Urothelium cell line (cell line): ENCODE data around the gene TMEM196.

ENCODE experiments used
- DNase-seq: peaks from one replicate; pipeline ENCODE4 v3.0.0; 2011; ENCODE audit warnings: low spot score, mixed read lengths
- FAIRE-seq: peaks from 2 replicates; lab custom pipeline; 2011; peaks lifted over from hg19 to GRCh38; lab: Jason Lieb, UNC

TMEM196 gene

GRCh38 chr7:19772841-19773760, at the start of gene TMEM196:
TMEM196 (minus strand) TSS chr7:19773617; CDS start chr7:19772696, 921 bp downstream.
- FAIRE-seq = no peak
- DNase-seq = peak; percentile 55

DNA sequence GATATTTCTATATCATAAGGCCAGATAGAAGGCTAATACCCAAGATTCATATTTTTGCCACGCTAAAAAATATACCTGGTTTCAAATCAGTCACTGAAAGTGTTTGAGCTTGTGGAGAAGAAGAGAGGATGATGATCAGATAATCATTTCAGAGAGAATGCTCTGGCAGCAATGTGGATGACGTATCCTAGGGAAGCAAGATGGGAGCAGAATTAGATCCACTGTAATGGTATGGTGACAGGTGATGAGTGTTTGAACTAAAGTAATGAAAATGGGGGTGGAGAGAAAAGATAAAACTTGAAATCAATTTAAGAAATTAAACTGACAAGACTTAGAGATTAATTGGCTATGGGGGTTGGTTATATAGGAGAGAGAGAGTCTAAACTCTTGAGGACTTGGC, 42.7 kb upstream of the TMEM196 start:
- FAIRE-seq (no peak), DNase-seq (no peak)

DNA sequence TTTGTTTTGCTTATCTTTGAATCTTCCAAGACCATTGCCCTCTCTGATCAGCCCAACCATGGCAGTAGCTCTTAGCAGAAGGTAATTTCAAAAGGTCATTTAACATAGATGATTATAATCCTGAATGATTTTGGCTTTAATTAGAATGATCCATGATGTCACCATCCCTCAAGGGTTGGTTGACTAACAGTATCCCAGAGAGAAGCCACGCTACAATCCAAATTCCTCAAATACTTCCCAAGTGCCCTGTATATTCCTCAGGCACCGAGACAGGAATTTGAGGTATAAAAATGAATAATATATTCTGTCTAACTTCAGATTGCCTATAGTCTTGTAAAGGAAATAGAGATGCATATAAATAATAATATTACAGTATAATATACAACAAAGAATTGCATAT, 42.1 kb upstream of the TMEM196 start:
- DNase-seq (no peak), FAIRE-seq (no peak)

- FAIRE-seq = no peak
- no peak for DNase-seq
Observed at GRCh38 chr7:19814776-19815175, 41.4 kb upstream of the TMEM196 start.

DNA sequence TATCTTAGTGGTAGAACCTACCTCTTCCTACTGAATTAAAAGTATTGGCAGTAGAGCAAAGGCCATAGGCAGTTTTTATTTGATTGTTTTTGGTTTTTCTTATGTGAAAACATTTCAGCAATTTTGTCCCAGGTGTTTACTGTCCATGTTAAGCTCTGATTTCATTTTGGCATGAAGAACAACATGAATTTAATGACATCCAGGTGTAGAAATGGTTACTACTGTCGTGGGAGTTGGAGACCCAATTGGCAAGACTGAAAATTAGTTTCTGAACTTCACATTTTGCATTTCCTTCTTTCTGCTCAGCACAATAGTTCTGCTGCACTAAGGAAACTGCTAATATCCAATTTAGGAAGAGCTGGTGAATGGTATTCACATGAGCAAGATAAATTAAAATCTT, 38.0 kb upstream of the TMEM196 start:
- no peak for FAIRE-seq
- DNase-seq = no peak

- no peak for FAIRE-seq
- no peak for DNase-seq
Observed at GRCh38 chr7:19798986-19799385, 25.6 kb upstream of the TMEM196 start.

DNA sequence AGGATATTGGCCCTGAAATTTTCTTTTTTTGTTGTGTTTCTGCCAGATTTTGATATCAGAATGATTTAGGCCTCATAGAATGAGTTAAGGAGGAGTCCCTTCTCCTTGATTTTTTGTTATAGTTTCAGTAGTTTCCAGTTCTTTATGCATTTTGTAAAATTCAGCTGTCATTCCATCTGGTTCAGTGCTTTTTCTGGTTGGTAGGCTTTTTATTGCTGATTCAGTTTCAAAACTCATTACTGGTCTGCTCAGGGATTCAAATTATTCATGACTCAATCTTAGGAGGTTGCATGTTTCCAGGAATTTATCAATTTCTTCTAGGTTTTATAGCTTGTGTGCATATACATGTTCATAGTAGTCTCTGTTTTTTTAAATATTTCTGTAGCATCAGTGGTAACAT, 10.1 kb upstream of the TMEM196 start:
- no peak for FAIRE-seq

DNA sequence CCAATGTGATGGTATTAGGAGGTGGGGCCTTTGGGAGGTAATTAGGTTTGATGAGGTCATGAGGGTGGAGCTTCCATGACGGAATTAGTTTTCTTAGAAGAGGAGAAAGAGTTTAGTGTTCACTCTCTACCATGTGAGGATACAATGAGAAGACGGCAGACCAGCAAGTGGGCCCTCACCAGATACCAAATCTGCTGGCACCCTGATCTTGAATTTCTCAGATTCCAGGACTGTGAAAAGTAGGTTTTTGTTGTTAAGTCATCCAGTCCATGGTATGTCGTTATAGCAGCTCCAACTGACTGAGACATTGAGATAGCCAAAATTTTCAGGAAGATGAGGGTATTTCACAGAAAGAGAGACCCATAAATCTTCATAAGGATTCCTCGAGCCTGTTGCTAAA, 3.6 kb upstream of the TMEM196 start:
- DNase-seq = no peak
- no peak for FAIRE-seq

More for the DNA sequence above, 10.1 kb upstream of the TMEM196 start:
- DNase-seq = no peak

GRCh38 chr7:19775578-19775977, 2.2 kb upstream of the TMEM196 start:
- DNase-seq = no peak
- FAIRE-seq = no peak

DNA sequence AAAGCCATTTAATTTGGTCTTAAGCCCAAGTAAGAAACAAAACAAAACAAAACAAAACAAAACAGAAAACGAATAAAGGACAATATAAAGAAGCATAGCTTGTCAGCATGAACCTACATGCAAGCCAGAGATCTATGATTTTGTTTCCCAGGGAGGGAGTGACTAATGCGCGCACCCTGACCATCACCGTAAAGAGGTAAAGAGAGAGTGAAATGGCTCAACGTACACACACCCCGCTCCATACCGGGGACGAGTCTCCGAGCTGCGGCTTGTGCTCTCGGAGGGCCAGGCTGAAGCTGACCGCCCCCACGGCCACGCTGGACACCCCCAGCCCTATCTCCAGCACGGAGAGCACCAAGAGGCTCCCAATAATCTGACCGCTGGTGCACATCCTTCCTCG, 1.1 kb downstream of the TMEM196 start:
- FAIRE-seq (no peak), DNase-seq (no peak)

DNA sequence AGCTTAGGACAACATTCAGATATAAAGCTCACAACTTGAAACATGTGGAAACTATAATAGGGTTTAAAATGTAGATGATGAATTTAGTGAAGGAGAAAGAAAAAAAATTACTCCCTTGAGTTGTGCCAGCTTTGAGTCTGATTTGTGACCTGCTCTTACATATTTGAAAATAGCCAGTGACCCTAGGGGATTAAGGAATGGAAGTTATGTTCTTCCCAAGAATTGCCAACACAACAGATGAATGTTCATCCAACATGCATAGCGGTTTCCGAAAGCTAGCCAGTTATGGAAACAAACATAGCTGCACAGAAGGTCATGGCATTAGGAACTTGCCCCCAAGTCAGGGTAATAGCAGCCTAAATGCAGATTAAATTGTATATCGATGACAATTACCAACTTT, 10.8 kb downstream of the TMEM196 start:
- no peak for FAIRE-seq
- DNase-seq = no peak

DNA sequence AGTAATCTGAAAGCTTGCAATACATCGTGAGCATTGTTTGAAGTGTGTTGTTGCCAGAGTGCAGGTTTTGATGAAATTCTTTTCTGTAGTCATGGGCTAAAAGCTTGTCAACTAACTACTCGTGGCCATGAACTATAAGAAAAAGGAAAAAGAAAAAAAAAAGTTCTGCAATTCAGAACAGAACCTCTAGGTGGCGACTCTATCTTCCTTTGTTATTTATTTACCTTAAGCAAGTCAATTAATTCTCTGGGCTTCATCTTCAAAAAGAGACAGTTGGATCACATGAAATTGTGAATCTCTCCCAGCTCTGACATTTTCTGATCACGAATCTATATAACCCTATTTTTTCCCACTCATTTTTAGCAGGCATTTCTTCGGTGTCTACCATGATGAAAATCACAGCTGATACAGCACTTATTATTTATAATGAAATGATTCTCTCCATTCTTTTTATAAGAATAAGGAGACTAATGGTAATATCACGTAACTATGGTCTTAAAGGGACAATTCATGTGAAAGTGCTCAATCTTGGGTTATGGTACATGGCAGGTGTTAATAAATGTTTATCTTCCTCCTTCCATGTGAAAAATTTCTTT, 18.8 kb downstream of the TMEM196 start:
- FAIRE-seq (no peak), DNase-seq (no peak)

DNA sequence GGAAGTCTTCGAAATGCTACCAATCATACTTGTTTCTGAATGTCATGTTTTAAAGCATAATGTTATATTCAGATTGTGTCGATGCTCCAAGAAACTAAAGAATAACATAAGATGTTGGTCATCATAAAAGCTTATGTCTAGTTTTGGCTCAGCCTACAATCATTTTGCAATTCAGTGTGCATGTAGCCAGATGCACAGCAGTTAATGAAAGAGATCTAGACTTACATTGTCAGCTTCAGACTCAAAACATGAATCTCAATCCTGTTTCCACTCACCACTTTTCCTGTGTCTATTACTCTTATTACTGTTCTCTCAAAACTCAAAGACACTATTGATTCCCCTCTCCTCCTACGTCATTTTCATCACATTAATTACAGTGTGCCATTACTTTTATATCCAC, 21.4 kb downstream of the TMEM196 start:
- DNase-seq (no peak), FAIRE-seq (no peak)

GRCh38 chr7:19749658-19750057, 23.8 kb downstream of the TMEM196 start:
- DNase-seq = no peak
- no peak for FAIRE-seq

DNA sequence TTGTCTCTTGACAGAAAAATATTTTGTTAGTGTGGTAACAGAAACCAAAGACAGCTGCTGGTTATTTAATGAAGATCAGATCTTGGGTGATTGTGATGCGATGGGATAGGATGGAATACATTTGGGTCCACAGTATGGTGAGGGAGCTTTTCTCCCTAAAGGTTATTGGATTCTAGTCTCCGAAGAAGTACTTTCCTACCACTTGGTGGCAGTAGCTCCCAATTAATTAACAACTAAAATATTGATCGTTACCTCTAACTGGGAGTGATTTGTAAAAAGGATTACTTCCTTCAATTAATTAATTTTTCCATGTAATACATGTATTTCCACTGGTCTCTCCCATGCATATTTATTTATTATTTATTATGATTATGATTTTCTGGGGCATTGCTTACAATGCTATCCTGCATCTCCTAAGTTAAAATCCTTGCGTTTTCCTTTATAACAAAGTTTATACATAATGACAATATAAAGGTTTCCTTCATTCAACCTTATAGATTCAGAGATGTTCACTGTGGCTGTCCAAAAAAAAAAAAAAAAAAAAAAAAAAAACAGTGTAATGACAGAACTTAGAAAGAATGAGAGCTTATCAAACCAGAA, 25.6 kb downstream of the TMEM196 start:
- no peak for FAIRE-seq
- peak; percentile 40 for DNase-seq

DNA sequence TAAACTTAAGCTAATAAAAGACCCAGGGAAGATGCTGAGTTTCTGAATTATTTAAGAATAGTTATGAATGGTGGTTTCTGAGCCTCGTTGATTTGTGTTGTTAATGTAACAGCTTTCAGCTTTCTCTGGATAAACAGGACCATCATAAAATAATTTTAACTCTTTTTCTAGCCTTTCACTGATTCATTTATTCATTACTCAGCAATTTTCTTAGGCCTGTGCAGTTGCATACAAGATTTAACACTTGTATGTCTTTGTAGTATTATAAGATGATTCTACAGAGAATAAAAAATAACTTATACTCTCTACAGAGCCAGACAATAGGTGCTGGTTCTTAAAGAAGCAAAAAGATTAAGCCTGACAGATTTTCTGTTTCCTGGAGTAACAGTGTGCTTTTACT, 29.3 kb downstream of the TMEM196 start:
- DNase-seq = no peak
- no peak for FAIRE-seq

DNA sequence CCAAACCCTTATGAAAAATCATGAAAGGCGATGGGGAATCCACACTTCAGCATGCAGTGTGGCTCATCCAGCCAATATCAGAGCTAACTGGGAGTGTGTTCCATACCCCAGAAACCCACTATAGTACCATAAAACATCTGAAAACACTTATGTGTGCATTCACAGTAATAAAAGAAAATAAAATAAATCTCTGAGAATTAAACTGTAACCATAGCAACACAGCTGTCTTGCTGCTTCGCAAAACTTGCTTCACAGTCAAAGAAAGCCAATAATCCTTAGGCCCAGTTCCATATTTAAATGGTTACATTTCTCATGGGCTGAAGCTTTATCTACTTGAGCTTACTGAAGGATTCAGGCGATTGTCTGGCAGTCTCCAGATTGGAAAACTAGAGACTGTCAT, 44.7 kb downstream of the TMEM196 start:
- DNase-seq (no peak), FAIRE-seq (no peak)

DNA sequence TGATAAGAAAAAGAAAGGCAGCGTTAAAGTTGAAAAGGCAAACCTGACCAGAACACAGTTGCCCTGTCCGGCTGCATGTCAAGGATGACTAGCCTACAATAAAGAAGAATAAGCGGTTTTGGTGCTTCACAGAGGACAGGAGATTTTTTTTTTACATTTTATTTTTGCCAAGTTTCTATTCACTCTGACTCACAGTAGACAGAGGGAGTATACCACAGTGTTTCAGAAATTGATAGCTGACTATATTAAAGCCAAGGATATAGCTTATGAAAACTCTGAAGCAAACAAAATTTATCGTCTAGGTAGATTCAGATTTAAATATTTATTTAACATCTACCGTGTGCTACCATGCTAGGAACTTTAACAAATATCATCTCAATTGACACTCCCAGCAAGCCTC, 47.6 kb downstream of the TMEM196 start:
- DNase-seq (no peak), FAIRE-seq (no peak)

DNA sequence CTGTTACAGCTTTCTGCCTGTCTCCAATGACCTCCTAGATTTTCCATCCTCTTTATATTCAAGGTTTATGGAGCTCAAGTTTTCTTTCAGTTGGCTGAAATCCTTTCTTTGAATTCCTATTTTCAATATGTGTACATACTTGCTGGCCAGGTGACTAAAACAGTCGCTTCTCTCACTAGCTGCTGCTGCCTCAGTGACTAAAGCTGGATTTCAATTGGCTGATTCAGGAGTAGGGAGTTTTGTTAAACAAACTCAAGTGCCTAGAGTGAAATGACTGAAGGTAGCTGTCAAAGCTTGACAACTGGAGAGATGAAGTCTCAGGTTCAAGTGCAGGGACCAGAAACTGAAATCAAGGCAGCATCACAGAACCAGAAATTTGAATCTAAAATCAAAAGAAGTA, 57.9 kb downstream of the TMEM196 start:
- no peak for FAIRE-seq
- no peak for DNase-seq

- DNase-seq = peak; percentile 17
- no peak for FAIRE-seq
Observed at GRCh38 chr7:19713676-19714075, 59.7 kb downstream of the TMEM196 start.

DNA sequence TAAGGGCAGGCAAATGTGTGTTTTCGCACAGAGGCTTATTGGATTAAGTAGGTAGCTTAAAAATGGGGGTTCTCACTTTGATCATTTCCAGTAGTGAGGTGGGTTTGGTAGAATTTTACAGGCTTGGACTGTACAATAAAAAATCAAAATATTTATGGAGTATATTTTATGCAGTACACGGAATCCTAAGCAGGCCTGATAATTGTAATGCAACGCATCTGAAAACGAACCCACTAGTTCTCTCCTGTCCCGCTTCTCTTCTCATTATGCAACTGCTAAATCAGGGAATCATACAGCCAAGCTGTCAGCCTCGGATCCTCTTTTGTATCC, 64.2 kb downstream of the TMEM196 start:
- DNase-seq = no peak
- no peak for FAIRE-seq
